SK-N-SH treated with all-trans-retinoic acid at 6 μM for 48 hours (cell line): ENCODE results near the gene ZNF649.
"Not testable (repeated sequence)": the region's sequence is repeated elsewhere in the genome, so short reads cannot be mapped to it uniquely, and the experiment has no call there.

Experiments
- ARNTL ChIP-seq: fragments of 450-650 bp; formaldehyde crosslinking; IDR thresholded peaks from 2 replicates; pipeline ENCODE4 v1.5.0; 2020; ENCODE audit warnings: low read depth, mild to moderate bottlenecking, moderate library complexity, borderline replicate concordance
- CSDC2 ChIP-seq: fragments of 250-450 bp; sonication (Bioruptor Pico); IDR thresholded peaks from 2 replicates; pipeline ENCODE4 v1.5.0; 2020; ENCODE audit warnings: mild to moderate bottlenecking, moderate library complexity
- SNAI2 ChIP-seq: fragments of 250-450 bp; sonication (Bioruptor Pico); IDR thresholded peaks from 2 replicates; pipeline ENCODE4 v1.5.0; 2020; ENCODE audit warnings: mild to moderate bottlenecking, moderate library complexity
- ZFP30 ChIP-seq: fragments of 450-650 bp; formaldehyde crosslinking; IDR thresholded peaks from 2 replicates; pipeline ENCODE4 v1.5.0; 2022; ENCODE audit warnings: mild to moderate bottlenecking, moderate library complexity
- TF ChIP-seq, protein P1 (sequence below): fragments of 250-450 bp; sonication (Bioruptor Pico); IDR thresholded peaks from 2 replicates; pipeline ENCODE4 v1.8.0; 2021; ENCODE audit warnings: low read depth, mild to moderate bottlenecking, moderate library complexity, borderline replicate concordance

DNA sequence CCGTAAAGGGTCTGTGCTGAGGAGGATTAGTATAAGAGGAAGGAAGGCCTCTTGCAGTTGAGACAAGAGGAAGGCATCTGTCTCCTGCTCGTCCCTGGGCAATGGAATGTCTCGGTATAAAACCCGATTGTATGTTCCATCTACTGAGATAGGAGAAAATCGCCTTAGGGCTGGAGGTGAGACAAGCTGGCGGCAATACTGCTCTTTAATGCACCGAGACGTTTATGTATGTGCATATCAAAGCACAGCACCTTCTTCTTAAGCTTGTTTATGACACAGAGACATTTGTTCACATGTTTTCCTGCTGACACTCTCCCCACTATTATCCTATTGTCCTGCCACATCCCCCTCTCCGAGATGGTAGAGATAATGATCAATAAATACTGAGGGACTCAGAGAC lies 1.3 kb upstream of the ZNF649 start:
- not testable (repeated sequence) for TF ChIP-seq CSDC2, SNAI2, ZFP30, ARNTL (CRISPR knock-in tag)
- TF ChIP-seq, protein P1, sequence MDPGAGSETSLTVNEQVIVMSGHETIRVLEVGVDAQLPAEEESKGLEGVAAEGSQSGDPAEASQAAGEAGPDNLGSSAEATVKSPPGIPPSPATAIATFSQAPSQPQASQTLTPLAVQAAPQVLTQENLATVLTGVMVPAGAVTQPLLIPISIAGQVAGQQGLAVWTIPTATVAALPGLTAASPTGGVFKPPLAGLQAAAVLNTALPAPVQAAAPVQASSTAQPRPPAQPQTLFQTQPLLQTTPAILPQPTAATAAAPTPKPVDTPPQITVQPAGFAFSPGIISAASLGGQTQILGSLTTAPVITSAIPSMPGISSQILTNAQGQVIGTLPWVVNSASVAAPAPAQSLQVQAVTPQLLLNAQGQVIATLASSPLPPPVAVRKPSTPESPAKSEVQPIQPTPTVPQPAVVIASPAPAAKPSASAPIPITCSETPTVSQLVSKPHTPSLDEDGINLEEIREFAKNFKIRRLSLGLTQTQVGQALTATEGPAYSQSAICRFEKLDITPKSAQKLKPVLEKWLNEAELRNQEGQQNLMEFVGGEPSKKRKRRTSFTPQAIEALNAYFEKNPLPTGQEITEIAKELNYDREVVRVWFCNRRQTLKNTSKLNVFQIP (CRISPR knock-in tag): not testable (repeated sequence)
